ENCODE measurements around the gene SF3B2.

GRCh38 chr11:66045177-66045639 is 7.0 kb upstream of the SF3B2 start:
- TF ChIP-seq CTCF (IDR thresholded peaks at IDR 0.05) (peak; percentile 79 to 96 (median 89)), POLR2A (IDR thresholded peaks at IDR 0.05) (no peak), POLR2AphosphoS5 (IDR thresholded peaks at IDR 0.05) (no peak)

Data from upper lobe of left lung (tissue), 4 donors.